K562 (cell line): ENCODE measurements around the gene KDM4C. TPM values are rescaled to one million over a fixed set of nuclear protein-coding genes. Genes with fewer than 3 reads are reported as not detected.

ENCODE experiments used
- ATAC-seq: fragments of 200-7000 bp; cut with Tn5 transposase; 3 replicates; pipeline ENCODE4 v1.9.1; 2020; ENCODE audit warnings: moderate library complexity
- BruUV-seq: library from RNA; stranded (reverse); fragments of 400-500 nt; replicated peaks from 2 replicates; lab custom pipeline; 2021; lab: Mats Ljungman, UMichigan
- CTCF ChIA-PET: fragments of 300-600 bp; formaldehyde crosslinking; extraction: SDS; loops from one replicate; lab custom pipeline; 2021; ENCODE audit warnings: low intra/inter-chr PET ratio; lab: Yijun Ruan, JAX
- POLR2A ChIA-PET: fragments of 300-600, 350-650 bp; sonication (Branson Sonifier 250); formaldehyde crosslinking; extraction: SDS; loops from one replicate; lab custom pipeline; 2021; ENCODE audit warnings: antibody characterized with exemption, inconsistent platforms; lab: Yijun Ruan, JAX
- DNase-seq, 4 experiments: peaks; one replicate each; pipeline versions ENCODE4 v3.0.0 to v3.0.0-alpha.2; 2011 to 2018; ENCODE audit warnings: low spot score in 3 of 4, mixed read lengths in 3 of 4; ENCODE audit errors: extremely low read depth in 1 of 4
- FAIRE-seq: peaks from 2 replicates; lab custom pipeline; 2011; peaks lifted over from hg19 to GRCh38; lab: Jason Lieb, UNC
- H2AFZ ChIP-seq: 2 replicates; pipeline ENCODE4 v1.6.0; 2011; ENCODE audit warnings: low read depth, low read length, control low read depth, inconsistent platforms
- H3K27ac ChIP-seq: fragments of 200-600 bp; 3 replicates; pipeline ENCODE4 v1.8.0; 2011; ENCODE audit warnings: low read depth, mild to moderate bottlenecking, control low read depth, inconsistent platforms, low read length, moderate library complexity, mixed read lengths; ENCODE audit errors: extremely low read depth
- H3K27me3 ChIP-seq, 2 experiments: fragments of 300-600 bp in 1 of 2; 2 replicates in 1 of 2; 3 replicates in 1 of 2; pipeline versions ENCODE4 v1.6.0 to v1.8.0; 2011; ENCODE audit warnings: inconsistent platforms in 2 of 2, low read length in 2 of 2, mild to moderate bottlenecking in 1 of 2, mixed read lengths in 1 of 2, moderate library complexity in 1 of 2; ENCODE audit not compliant: control insufficient read depth in 2 of 2, insufficient read depth in 2 of 2
- H3K36me3 ChIP-seq: fragments of 300-600 bp; 3 replicates; pipeline ENCODE4 v1.8.0; 2011; ENCODE audit warnings: mild to moderate bottlenecking, low read length, inconsistent platforms; ENCODE audit not compliant: control insufficient read depth, insufficient read depth
- H3K4me1 ChIP-seq, 2 experiments: fragments of 200-600 bp in 1 of 2; replicated peaks in 1 of 2; 2 replicates in 1 of 2; 3 replicates in 1 of 2; pipeline versions ENCODE4 v1.5.1 to v1.8.0; 2011; ENCODE audit warnings: inconsistent platforms in 2 of 2, low read length in 2 of 2, mild to moderate bottlenecking in 1 of 2, mixed read lengths in 1 of 2, moderate library complexity in 1 of 2; ENCODE audit not compliant: control insufficient read depth in 2 of 2, insufficient read depth in 2 of 2
- H3K4me2 ChIP-seq: 2 replicates; pipeline ENCODE4 v1.6.1; 2011; ENCODE audit warnings: low read length, control low read depth, inconsistent platforms, mixed read lengths; ENCODE audit not compliant: insufficient read depth
- H3K4me3 ChIP-seq: fragments of 200-600 bp; sonication (generic), shearing (Covaris generic); 2 replicates; pipeline ENCODE4 v1.5.1; 2016; ENCODE audit warnings: control low read depth, inconsistent platforms
- H3K79me2 ChIP-seq: fragments of 200-600 bp; 3 replicates; pipeline ENCODE4 v1.8.0; 2011; ENCODE audit warnings: low read length, inconsistent platforms; ENCODE audit not compliant: control insufficient read depth, insufficient read depth
- H3K9ac ChIP-seq, 2 experiments: 2 replicates each; pipeline versions ENCODE4 v1.6.0 to v1.6.1; 2011; ENCODE audit warnings: low read depth in 2 of 2, low read length in 2 of 2, control low read depth in 1 of 2, inconsistent platforms in 1 of 2, mild to moderate bottlenecking in 1 of 2, mixed read lengths in 1 of 2; ENCODE audit not compliant: insufficient read depth in 1 of 2
- H3K9me1 ChIP-seq: one replicate; pipeline ENCODE4 v1.6.0; 2011; ENCODE audit warnings: inconsistent platforms, mild to moderate bottlenecking, low read length, moderate library complexity; ENCODE audit not compliant: control insufficient read depth, insufficient read depth
- H3K9me3 ChIP-seq: replicated peaks from 2 replicates; pipeline ENCODE4 v1.5.1; 2011; ENCODE audit warnings: low read depth, low read length, inconsistent platforms; ENCODE audit not compliant: control insufficient read depth, insufficient read depth
- H4K20me1 ChIP-seq: replicated peaks from 2 replicates; pipeline ENCODE4 v1.6.1; 2011; ENCODE audit warnings: low read length, inconsistent platforms, mixed read lengths; ENCODE audit not compliant: control insufficient read depth, insufficient read depth
- RAD21 ChIP-seq, 2 experiments: fragments of 250-450 bp in 1 of 2; fragments of 450-650 bp in 1 of 2; sonication (Bioruptor Pico) in 1 of 2; formaldehyde crosslinking in 1 of 2; IDR thresholded peaks in 1 of 2; conservative IDR thresholded peaks in 1 of 2; 2 replicates each; pipeline versions ENCODE4 v1.4.0 to v1.8.0; 2020 to 2022; ENCODE audit warnings: mild to moderate bottlenecking in 2 of 2, moderate library complexity in 1 of 2
- SMC3 ChIP-seq: conservative IDR thresholded peaks from 2 replicates; pipeline ENCODE4 v1.6.1; 2011; ENCODE audit warnings: low read depth, low read length, improper control_type of control experiment; ENCODE audit not compliant: insufficient read depth
- WGBS: fragments of 100-300 bp; shearing (Covaris generic); methylation state at CpG from one replicate; pipeline ENCODE4 v1.1.6; 2016; ENCODE audit warnings: low coverage, mixed read lengths; ENCODE audit not compliant: insufficient coverage; ENCODE audit errors: missing lambda C conversion rate; 5-methylcytosine and 5-hydroxymethylcytosine counted together
- in situ Hi-C: fragments of 300-500 bp; cut with MboI; formaldehyde crosslinking; loops from 4 replicates; pipeline ENCODE4 v1.15.0; 2018; ENCODE audit warnings: inconsistent platforms, mixed read lengths
- intact Hi-C: fragments of 100-400 bp; cut with micrococcal nuclease; formaldehyde crosslinking; loops from 2 replicates; pipeline ENCODE4 v1.14.2; 2022
- polyA plus RNA-seq, 8 experiments: library from polyadenylated mRNA; depleted of rRNA in 4 of 8; stranded (reverse) in 5 of 8; unstranded in 3 of 8; fragments of >200 nt; fragmentation: Nextera tagmentation in 2 of 8; fragmentation: Illumina TruSeq in 1 of 8; extraction: Ambion mirVana in 2 of 8; extraction: Trizol in 1 of 8; gene quantifications; 2 replicates each; pipeline versions ENCODE4 v1.2.1 to v1.2.3, GENCODE V29; 2011 to 2014; ENCODE audit warnings: inconsistent platforms in 1 of 8, missing spikeins in 1 of 8
- total RNA-seq, 7 experiments: library from RNA; depleted of rRNA in 6 of 7; stranded (reverse); fragments of >200 nt in 6 of 7; fragmentation: Illumina TruSeq in 2 of 7; extraction: Trizol in 2 of 7; gene quantifications; 2 replicates each; pipeline versions ENCODE4 v1.2.1 to v1.2.3, GENCODE V29; 2011 to 2021; ENCODE audit warnings: low replicate concordance in 1 of 7
- TF ChIP-seq, protein P1 (sequence below), 2 experiments: fragments of 450-650 bp; formaldehyde crosslinking in 1 of 2; IDR thresholded peaks; 2 replicates each; pipeline versions ENCODE4 v1.4.0 to v1.6.1; 2014 to 2020; ENCODE audit warnings: mild to moderate bottlenecking in 2 of 2, borderline replicate concordance in 1 of 2, low read depth in 1 of 2
- TF ChIP-seq, protein P2 (sequence below), 3 experiments: IDR thresholded peaks in 2 of 3; conservative IDR thresholded peaks in 1 of 3; 2 replicates each; pipeline ENCODE4 v1.5.1; 2011 to 2012; ENCODE audit warnings: low read length in 3 of 3, mild to moderate bottlenecking in 3 of 3, control low read depth in 2 of 3, improper control_type of control experiment in 1 of 3, inconsistent platforms in 1 of 3, low read depth in 1 of 3, mixed read lengths in 1 of 3, moderate library complexity in 1 of 3; ENCODE audit not compliant: insufficient read depth in 2 of 3

The KDM4C gene
- total and polyA plus RNA-seq, 9 of the 15 experiments (the other 6 are each of a cell fraction or from before 2014, with no cell fraction given) = 5.4 to 17.0 (median 12.6) TPM

DNA sequence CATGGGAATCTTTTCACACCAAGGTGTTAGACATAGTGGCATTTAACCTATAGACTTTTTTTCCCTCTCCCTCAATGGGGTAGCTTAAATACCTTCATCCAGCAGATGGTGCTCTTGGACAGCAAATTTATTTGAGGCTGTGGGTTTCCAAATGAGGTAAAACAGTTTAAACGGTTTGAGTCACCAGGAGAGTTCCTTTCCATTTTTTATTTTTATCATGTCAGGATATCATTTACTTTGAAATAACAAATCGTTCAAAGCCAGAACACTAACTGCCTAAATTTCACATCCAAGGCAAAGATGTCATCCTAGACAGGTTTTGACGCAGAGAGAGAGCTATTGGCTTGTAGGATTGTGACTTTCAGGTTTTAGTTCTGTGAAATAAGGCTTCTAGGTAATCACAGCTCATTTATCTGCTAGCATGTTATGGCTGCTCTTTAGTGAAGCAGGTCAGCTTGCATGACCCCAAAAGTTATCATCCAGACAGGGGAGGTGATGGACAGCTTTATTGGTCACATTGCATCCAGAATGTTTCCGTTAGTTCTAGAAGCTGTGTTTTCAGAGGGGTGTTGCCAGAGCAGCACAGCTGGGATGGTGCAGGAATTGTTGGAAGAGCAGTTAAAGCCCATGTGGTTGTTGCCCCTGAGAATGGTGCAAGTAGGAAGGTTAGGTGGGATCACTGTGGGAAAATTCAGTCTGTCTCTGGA lies 69.8 kb downstream of the KDM4C start:
- no TSS peak for BruUV-seq
- no peak overlapping the region for H2AFZ ChIP-seq
- CTCF ChIA-PET = no interaction called here
- no peaks in the 10 kb centered on the region for H4K20me1 ChIP-seq
- WGBS = 44% methylated on average over 4 of the region's 4 CpGs
- DNase-seq (peak; percentile 24 to 60 (median 34)), FAIRE-seq (peak; percentile 32), ATAC-seq (peak; percentile 80)
- no peak overlapping the region for H3K4me3 ChIP-seq
- no peaks in the 10 kb centered on the region for H3K9me1 ChIP-seq
- no peaks in the 10 kb centered on the region for H3K79me2 ChIP-seq
- POLR2A ChIA-PET = no interaction called here
- in situ Hi-C loops (no loop called here), intact Hi-C loops (loop anchor here (5.0 to 10.0 kb wide), 3 partner anchors 80 to 707 kb away; no protein-coding TSS in a partner anchor)
- no peak overlapping the region for H3K9ac ChIP-seq
- H3K9me3 ChIP-seq = peaks cover 4% of the 10 kb centered on the region; the same call in 1 of the 2 replicates
- H3K4me1 ChIP-seq = no peaks in the 10 kb centered on the region; a peak in 2 of 5 replicates
- no peak overlapping the region for H3K27ac ChIP-seq
- H3K36me3 ChIP-seq = peaks cover 14% of the 10 kb centered on the region; the same call in 2 of the 3 replicates
- H3K4me2 ChIP-seq = no peak overlapping the region
- H3K27me3 ChIP-seq = no peaks in the 10 kb centered on the region
- TF ChIP-seq SMC3 = 0 out of 2 replicates have a peak, but pooled peaks have one; percentile 31
- TF ChIP-seq, protein P1, sequence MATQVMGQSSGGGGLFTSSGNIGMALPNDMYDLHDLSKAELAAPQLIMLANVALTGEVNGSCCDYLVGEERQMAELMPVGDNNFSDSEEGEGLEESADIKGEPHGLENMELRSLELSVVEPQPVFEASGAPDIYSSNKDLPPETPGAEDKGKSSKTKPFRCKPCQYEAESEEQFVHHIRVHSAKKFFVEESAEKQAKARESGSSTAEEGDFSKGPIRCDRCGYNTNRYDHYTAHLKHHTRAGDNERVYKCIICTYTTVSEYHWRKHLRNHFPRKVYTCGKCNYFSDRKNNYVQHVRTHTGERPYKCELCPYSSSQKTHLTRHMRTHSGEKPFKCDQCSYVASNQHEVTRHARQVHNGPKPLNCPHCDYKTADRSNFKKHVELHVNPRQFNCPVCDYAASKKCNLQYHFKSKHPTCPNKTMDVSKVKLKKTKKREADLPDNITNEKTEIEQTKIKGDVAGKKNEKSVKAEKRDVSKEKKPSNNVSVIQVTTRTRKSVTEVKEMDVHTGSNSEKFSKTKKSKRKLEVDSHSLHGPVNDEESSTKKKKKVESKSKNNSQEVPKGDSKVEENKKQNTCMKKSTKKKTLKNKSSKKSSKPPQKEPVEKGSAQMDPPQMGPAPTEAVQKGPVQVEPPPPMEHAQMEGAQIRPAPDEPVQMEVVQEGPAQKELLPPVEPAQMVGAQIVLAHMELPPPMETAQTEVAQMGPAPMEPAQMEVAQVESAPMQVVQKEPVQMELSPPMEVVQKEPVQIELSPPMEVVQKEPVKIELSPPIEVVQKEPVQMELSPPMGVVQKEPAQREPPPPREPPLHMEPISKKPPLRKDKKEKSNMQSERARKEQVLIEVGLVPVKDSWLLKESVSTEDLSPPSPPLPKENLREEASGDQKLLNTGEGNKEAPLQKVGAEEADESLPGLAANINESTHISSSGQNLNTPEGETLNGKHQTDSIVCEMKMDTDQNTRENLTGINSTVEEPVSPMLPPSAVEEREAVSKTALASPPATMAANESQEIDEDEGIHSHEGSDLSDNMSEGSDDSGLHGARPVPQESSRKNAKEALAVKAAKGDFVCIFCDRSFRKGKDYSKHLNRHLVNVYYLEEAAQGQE (IDR thresholded peaks at IDR 0.05; ENCODE audit: borderline replicate concordance) = peak; percentile 10; the same call in 1 of the 2 replicates
- TF ChIP-seq, protein P1 (CRISPR knock-in tag; IDR thresholded peaks at IDR 0.05; ENCODE audit: low read depth) = no peak
- TF ChIP-seq, protein P2, sequence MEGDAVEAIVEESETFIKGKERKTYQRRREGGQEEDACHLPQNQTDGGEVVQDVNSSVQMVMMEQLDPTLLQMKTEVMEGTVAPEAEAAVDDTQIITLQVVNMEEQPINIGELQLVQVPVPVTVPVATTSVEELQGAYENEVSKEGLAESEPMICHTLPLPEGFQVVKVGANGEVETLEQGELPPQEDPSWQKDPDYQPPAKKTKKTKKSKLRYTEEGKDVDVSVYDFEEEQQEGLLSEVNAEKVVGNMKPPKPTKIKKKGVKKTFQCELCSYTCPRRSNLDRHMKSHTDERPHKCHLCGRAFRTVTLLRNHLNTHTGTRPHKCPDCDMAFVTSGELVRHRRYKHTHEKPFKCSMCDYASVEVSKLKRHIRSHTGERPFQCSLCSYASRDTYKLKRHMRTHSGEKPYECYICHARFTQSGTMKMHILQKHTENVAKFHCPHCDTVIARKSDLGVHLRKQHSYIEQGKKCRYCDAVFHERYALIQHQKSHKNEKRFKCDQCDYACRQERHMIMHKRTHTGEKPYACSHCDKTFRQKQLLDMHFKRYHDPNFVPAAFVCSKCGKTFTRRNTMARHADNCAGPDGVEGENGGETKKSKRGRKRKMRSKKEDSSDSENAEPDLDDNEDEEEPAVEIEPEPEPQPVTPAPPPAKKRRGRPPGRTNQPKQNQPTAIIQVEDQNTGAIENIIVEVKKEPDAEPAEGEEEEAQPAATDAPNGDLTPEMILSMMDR (IDR thresholded peaks at IDR 0.05 in 2 of 3, conservative IDR thresholded peaks at IDR 0.05 in 1 of 3; ENCODE audit: insufficient read depth in 2 of 3, low read depth in 1 of 3, low read length in 3 of 3) = peak in 2 of 3 experiments; percentile 50 to 61; a peak in 3 of 6 replicates
- TF ChIP-seq RAD21 (CRISPR knock-in tag; conservative IDR thresholded peaks at IDR 0.05 in 1 of 2, IDR thresholded peaks at IDR 0.05 in 1 of 2) = peak; percentile 47 to 70
